ENCODE data around the gene BCL11B. TPM values are rescaled to one million over a fixed set of nuclear protein-coding genes. Genes with fewer than 3 reads are reported as not detected.

The BCL11B gene
- total and polyA plus RNA-seq, 12 donors = 0.03 to 1.9 (median 0.11) TPM; not detected in 2

- Histone ChIP-seq H3K9me3 (no peaks in the 10 kb centered on the region), H3K4me1 (no peaks in the 10 kb centered on the region)
- 76 to 84% methylated on average over 11 of the region's 11 CpGs for WGBS, 2 donors
Measured at GRCh38 chr14:99181241-99181640, 90.8 kb downstream of the BCL11B start.

GRCh38 chr14:99179946-99180345 is 92.1 kb downstream of the BCL11B start:
- H3K9me3 ChIP-seq = no peaks in the 10 kb centered on the region
- H3K4me3 ChIP-seq = no peak overlapping the region
- intact Hi-C loops (cut with DNase I) = no loop called here
- H3K27me3 ChIP-seq = peaks cover 0 to 11% (median 3%) of the 10 kb centered on the region in 7 donors
- 82 to 85% methylated on average over 9 of the region's 9 CpGs for WGBS, 2 donors
- H3K27ac ChIP-seq = no peak overlapping the region
- no peaks in the 10 kb centered on the region for H3K36me3 ChIP-seq
- DNase-seq (no peak), ATAC-seq (no peak)
- TF ChIP-seq CTCF (IDR thresholded peaks at IDR 0.05) = no peak
- H3K4me1 ChIP-seq = no peaks in the 10 kb centered on the region

More at GRCh38 chr14:99181241-99181640, 90.8 kb downstream of the BCL11B start:
- H3K4me3 ChIP-seq = no peak overlapping the region
- DNase-seq (no peak), ATAC-seq (no peak)
- H3K27ac ChIP-seq = no peak overlapping the region
- TF ChIP-seq CTCF (IDR thresholded peaks at IDR 0.05) = no peak
- H3K27me3 ChIP-seq = peaks cover 0 to 14% (median 3%) of the 10 kb centered on the region in 7 donors
- no peaks in the 10 kb centered on the region for H3K36me3 ChIP-seq
- intact Hi-C loops (cut with DNase I) = no loop called here

- no peak for TF ChIP-seq CTCF (IDR thresholded peaks at IDR 0.05)
- Histone ChIP-seq H3K27me3 (peaks cover 0 to 11% (median 3%) of the 10 kb centered on the region in 7 donors), H3K4me1 (no peaks in the 10 kb centered on the region), H3K27ac (no peak overlapping the region), H3K9me3 (no peaks in the 10 kb centered on the region), H3K4me3 (no peak overlapping the region), H3K36me3 (no peaks in the 10 kb centered on the region)
- DNase-seq (no peak), ATAC-seq (no peak)
- intact Hi-C loops (cut with DNase I) = no loop called here
- WGBS, 2 donors = 84 to 85% methylated on average over 9 of the region's 9 CpGs
Measured at GRCh38 chr14:99179506-99179905, 92.5 kb downstream of the BCL11B start.

- Histone ChIP-seq H3K4me3 (no peak overlapping the region), H3K36me3 (no peaks in the 10 kb centered on the region), H3K27ac (no peak overlapping the region), H3K4me1 (no peaks in the 10 kb centered on the region), H3K9me3 (no peaks in the 10 kb centered on the region), H3K27me3 (peaks cover 0 to 11% (median 0%) of the 10 kb centered on the region in 7 donors)
- no peak for TF ChIP-seq CTCF (IDR thresholded peaks at IDR 0.05)
- WGBS, 2 donors = 74 to 76% methylated on average over 18 of the region's 18 CpGs
- DNase-seq = no peak
- intact Hi-C loops (cut with DNase I) = no loop called here
- no peak for ATAC-seq
Measured at GRCh38 chr14:99177886-99178835, 93.8 kb downstream of the BCL11B start.

All from heart right ventricle (tissue), 16 donors.